GM12801 (cell line): Measurements from ENCODE around the gene TRAK1.

Source experiments
- CTCF ChIP-seq: IDR thresholded peaks from one replicate; pipeline ENCODE4 v1.5.1; 2011; ENCODE audit warnings: control low read depth; ENCODE audit not compliant: insufficient read length; ENCODE audit errors: extremely low read depth

The TRAK1 gene

GRCh38 chr3:42184651-42185443 is 93.7 kb downstream of the TRAK1 start:
- TF ChIP-seq CTCF = no peak

- no peak for TF ChIP-seq CTCF
These were observed 96.8 kb downstream of the TRAK1 start for GRCh38 chr3:42187936-42188335.

DNA sequence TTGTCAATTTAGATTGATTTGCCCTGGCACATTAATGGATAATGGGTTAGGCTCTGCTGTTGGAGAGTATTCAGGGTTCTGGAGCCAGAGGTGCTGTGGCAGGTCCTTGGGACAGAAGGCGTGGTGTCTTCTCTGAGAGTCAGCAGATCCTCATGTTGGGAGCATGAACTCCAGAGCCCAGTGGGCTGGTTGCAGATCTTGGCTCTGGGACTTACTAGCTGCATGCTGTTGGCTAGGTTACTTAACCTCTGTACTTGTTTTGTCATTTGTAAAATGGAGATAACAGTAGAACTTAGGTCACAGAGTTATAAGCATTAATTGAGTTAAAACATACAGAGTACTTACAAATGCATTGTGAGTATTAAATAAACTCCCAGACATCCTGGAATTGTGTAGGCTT is 97.2 kb downstream of the TRAK1 start:
- TF ChIP-seq CTCF = no peak

DNA sequence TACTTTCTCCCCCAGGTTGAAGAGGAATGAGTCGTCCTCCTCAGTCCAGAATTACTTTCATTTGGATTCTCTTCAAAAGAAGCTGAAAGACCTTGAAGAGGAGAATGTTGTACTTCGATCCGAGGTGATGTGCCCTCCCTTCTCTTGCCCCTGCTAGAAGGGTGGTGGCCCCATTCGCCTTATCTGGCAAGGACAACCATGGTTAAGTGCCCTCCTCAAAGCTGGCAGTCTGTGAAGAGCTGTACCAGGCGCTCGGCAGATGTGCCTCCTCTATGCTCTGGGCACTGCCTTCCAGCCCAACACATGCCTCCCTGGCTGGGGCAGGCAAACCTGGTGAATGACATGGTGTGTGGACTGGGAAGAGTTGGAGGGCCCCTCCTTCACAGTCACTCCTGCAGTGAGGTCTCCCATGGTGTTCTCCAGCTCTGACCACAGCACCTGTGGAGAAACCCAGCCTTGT is 97.9 kb downstream of the TRAK1 start:
- TF ChIP-seq CTCF = no peak

GRCh38 chr3:42189736-42190135 is 98.6 kb downstream of the TRAK1 start:
- no peak for TF ChIP-seq CTCF

DNA sequence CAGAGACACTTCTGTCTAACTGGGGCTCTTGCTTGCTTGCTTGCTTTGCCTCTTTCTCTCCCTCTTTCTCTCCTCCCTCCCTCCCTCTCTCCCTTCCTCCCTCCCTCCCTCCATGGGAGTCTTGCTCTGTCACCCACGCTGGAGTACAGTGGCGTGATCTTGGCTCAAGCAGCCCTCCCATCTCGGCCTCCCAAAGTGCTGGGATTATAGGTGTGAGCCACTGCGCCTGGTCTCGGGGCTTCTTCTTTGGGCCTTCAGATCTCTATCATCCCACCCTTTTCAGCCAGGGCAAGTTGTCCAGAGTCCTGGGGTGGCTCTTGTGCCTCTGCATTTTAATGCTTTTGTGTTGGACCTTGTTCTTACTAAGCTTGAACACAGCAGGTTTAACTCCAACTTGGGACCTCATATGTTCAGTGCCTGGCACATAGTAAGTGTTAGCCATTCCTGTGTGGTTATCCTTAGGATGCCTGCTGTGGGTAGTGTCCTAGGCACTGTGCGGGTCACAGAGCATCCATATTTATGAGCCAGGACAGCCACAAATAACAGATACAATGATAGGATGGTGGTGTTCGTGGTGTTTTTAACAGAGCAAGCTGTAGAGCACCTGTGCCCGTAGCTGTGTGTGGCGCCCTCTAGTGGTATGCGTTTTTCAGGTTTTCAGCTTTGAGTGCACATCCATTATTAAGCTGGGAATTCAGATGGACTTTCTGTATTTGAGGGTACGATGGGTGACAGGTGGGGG is 99.7 kb downstream of the TRAK1 start:
- no peak for TF ChIP-seq CTCF

DNA sequence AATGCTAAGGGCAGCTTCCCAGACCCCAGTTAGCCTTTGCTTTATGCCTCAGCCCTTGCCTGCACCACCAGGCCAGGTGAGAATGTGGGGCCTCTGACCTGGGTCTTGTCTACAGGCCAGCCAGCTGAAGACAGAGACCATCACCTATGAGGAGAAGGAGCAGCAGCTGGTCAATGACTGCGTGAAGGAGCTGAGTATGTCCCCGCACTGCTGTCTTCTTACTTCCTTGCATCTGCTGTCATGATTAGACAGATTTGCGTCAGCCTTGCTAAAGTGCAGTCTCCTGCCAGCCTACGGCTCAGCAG is 100.2 kb downstream of the TRAK1 start:
- TF ChIP-seq CTCF = no peak
